ENCODE data around the gene DLGAP1. TPM values are rescaled to one million over a fixed set of nuclear protein-coding genes. Genes with fewer than 3 reads are reported as not detected.

The DLGAP1 gene
- polyA plus RNA-seq, 1 of the 3 experiments (the other 2 are of a cell fraction) = not detected

- CTCF ChIA-PET = interaction anchor here (0.8 to 1.3 kb wide), 4 partner anchors 8 to 361 kb away, joined by 3 to 6 read pairs (median 4); no protein-coding TSS in a partner anchor
- no peak for TF ChIP-seq GATA2 (CRISPR knock-in tag; IDR thresholded peaks at IDR 0.05)
- TF ChIP-seq RXRA (IDR thresholded peaks at IDR 0.05; ENCODE audit: borderline replicate concordance, low read depth) = no peak
- TF ChIP-seq TCF12 (IDR thresholded peaks at IDR 0.05) = no peak
- TF ChIP-seq MAX (IDR thresholded peaks at IDR 0.05; ENCODE audit: low read depth) = no peak
- TF ChIP-seq POLR2AphosphoS5 (IDR thresholded peaks at IDR 0.05; ENCODE audit: low read depth, low read length) = no peak
- TF ChIP-seq, protein P1, sequence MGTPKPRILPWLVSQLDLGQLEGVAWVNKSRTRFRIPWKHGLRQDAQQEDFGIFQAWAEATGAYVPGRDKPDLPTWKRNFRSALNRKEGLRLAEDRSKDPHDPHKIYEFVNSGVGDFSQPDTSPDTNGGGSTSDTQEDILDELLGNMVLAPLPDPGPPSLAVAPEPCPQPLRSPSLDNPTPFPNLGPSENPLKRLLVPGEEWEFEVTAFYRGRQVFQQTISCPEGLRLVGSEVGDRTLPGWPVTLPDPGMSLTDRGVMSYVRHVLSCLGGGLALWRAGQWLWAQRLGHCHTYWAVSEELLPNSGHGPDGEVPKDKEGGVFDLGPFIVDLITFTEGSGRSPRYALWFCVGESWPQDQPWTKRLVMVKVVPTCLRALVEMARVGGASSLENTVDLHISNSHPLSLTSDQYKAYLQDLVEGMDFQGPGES (IDR thresholded peaks at IDR 0.05; ENCODE audit: low read depth, low read length) = no peak
- TF ChIP-seq NRF1 (IDR thresholded peaks at IDR 0.05; ENCODE audit: low read depth, low read length) = no peak
- TF ChIP-seq CHD2 (IDR thresholded peaks at IDR 0.05; ENCODE audit: low read length, partially characterized antibody) = no peak
- TF ChIP-seq USF2 (IDR thresholded peaks at IDR 0.05; ENCODE audit: borderline replicate concordance, low read depth, low read length) = no peak
- no peak for TF ChIP-seq FOSL2 (IDR thresholded peaks at IDR 0.05; ENCODE audit: borderline replicate concordance, low read depth)
- no peak for TF ChIP-seq NFIC (IDR thresholded peaks at IDR 0.05; ENCODE audit: borderline replicate concordance)
- no peak for TF ChIP-seq FOXJ3 (CRISPR knock-in tag; IDR thresholded peaks at IDR 0.05)
- no peak for TF ChIP-seq SIN3A (IDR thresholded peaks at IDR 0.05; ENCODE audit: borderline replicate concordance, low read depth, low read length)
- no peak overlapping the region for H3K4me2 ChIP-seq
- POLR2A ChIA-PET = no interaction called here
- no peaks in the 10 kb centered on the region for H3F3A ChIP-seq (replicated peaks; ENCODE audit: insufficient read depth)
- no peaks in the 10 kb centered on the region for H3K36me3 ChIP-seq (replicated peaks in 1 of 2; ENCODE audit: control insufficient read depth in 1 of 2, insufficient read depth in 2 of 2, low read length in 1 of 2)
- H3K9ac ChIP-seq = no peak overlapping the region
- no peak overlapping the region for H3K4me3 ChIP-seq (ENCODE audit: low read depth in 2 of 2, low read length in 1 of 2)
- no peaks in the 10 kb centered on the region for H3K27me3 ChIP-seq (ENCODE audit: insufficient read depth)
- 88% methylated on average over 1 of the region's 1 CpG for WGBS (ENCODE audit: low lambda C conversion rate)
- no peak overlapping the region for H2AFZ ChIP-seq (ENCODE audit: low read depth)
- H3K9me2 ChIP-seq = no peaks in the 10 kb centered on the region
- peaks cover 6 to 9% of the 10 kb centered on the region in 2 experiments; a peak in 2 of 4 replicates for H3K4me1 ChIP-seq (ENCODE audit: control insufficient read depth in 1 of 2, insufficient read depth in 2 of 2, low read depth in 1 of 2, low read length in 1 of 2)
- no peaks in the 10 kb centered on the region for H3K79me2 ChIP-seq (ENCODE audit: insufficient read depth)
- H3K9me3 ChIP-seq = no peaks in the 10 kb centered on the region
- H4K20me1 ChIP-seq (ENCODE audit: insufficient read depth) = no peaks in the 10 kb centered on the region
- DNase-seq = no peak
- H3K27ac ChIP-seq (ENCODE audit: low read depth in 2 of 2, low read length in 1 of 2) = no peak overlapping the region
Observed at GRCh38 chr18:3658529-3658928, 796.6 kb downstream of the DLGAP1 start.

GRCh38 chr18:3655254-3656050, 799.7 kb downstream of the DLGAP1 start:
- no peak for DNase-seq
- Histone ChIP-seq H3K9me2 (no peaks in the 10 kb centered on the region), H2AFZ (ENCODE audit: low read depth) (no peak overlapping the region; the same call in 1 of the 2 replicates), H3K27me3 (ENCODE audit: insufficient read depth) (no peaks in the 10 kb centered on the region), H3K9me3 (no peaks in the 10 kb centered on the region), H3F3A (replicated peaks; ENCODE audit: insufficient read depth) (peaks cover 10% of the 10 kb centered on the region), H3K4me3 (ENCODE audit: low read depth in 2 of 2, low read length in 1 of 2) (no peak overlapping the region), H3K4me2 (no peak overlapping the region), H3K4me1 (ENCODE audit: control insufficient read depth in 1 of 2, insufficient read depth in 2 of 2, low read depth in 1 of 2, low read length in 1 of 2) (peaks cover 15 to 20% of the 10 kb centered on the region in 2 experiments; a peak in 3 of 4 replicates), H3K9ac (no peak overlapping the region), H3K79me2 (ENCODE audit: insufficient read depth) (no peaks in the 10 kb centered on the region), H4K20me1 (ENCODE audit: insufficient read depth) (no peaks in the 10 kb centered on the region), H3K36me3 (replicated peaks in 1 of 2; ENCODE audit: control insufficient read depth in 1 of 2, insufficient read depth in 2 of 2, low read length in 1 of 2) (no peaks in the 10 kb centered on the region), H3K27ac (ENCODE audit: low read depth in 2 of 2, low read length in 1 of 2) (no peak overlapping the region)
- ChIA-PET CTCF (no interaction called here), POLR2A (no interaction called here)
- WGBS (ENCODE audit: low lambda C conversion rate) = 92% methylated on average over 15 of the region's 15 CpGs
- TF ChIP-seq CTCF (IDR thresholded peaks at IDR 0.05) (no peak), NRF1 (IDR thresholded peaks at IDR 0.05; ENCODE audit: low read depth, low read length) (no peak), CHD2 (IDR thresholded peaks at IDR 0.05; ENCODE audit: low read length, partially characterized antibody) (no peak), NFIC (IDR thresholded peaks at IDR 0.05; ENCODE audit: borderline replicate concordance) (no peak)
